Measurements from ENCODE around the gene ENC1.

The ENC1 gene

GRCh38 chr5:74657165-74657564, 16.6 kb upstream of the ENC1 start:
- DNase-seq (ENCODE audit: low read depth in 2 of 2): no peak

GRCh38 chr5:74655716-74656115, 15.2 kb upstream of the ENC1 start:
- DNase-seq (ENCODE audit: low read depth in 2 of 2): no peak

- DNase-seq (ENCODE audit: low read depth in 2 of 2): no peak
Observed at GRCh38 chr5:74655206-74655605, 14.7 kb upstream of the ENC1 start.

- DNase-seq (ENCODE audit: low read depth in 2 of 2): no peak
Observed at GRCh38 chr5:74653991-74654390, 13.5 kb upstream of the ENC1 start.

- DNase-seq (ENCODE audit: low read depth in 2 of 2): no peak
Observed at GRCh38 chr5:74652576-74652975, 12.0 kb upstream of the ENC1 start.

- no peak for DNase-seq (ENCODE audit: low read depth in 2 of 2)
Observed at GRCh38 chr5:74651710-74652109, 11.2 kb upstream of the ENC1 start.

- no peak for DNase-seq (ENCODE audit: low read depth in 2 of 2)
Observed at GRCh38 chr5:74649421-74649973, 9.0 kb upstream of the ENC1 start.

GRCh38 chr5:74648835-74649293, 8.3 kb upstream of the ENC1 start:
- DNase-seq (ENCODE audit: low read depth in 2 of 2): no peak

GRCh38 chr5:74647096-74647495, 6.6 kb upstream of the ENC1 start:
- DNase-seq (ENCODE audit: low read depth in 2 of 2): no peak

GRCh38 chr5:74643111-74643562, 2.6 kb upstream of the ENC1 start:
- DNase-seq (ENCODE audit: low read depth in 2 of 2): no peak

GRCh38 chr5:74642543-74642863, 2.0 kb upstream of the ENC1 start:
- no peak for DNase-seq (ENCODE audit: low read depth in 2 of 2)

- DNase-seq (ENCODE audit: low read depth in 2 of 2): no peak
Observed at GRCh38 chr5:74641735-74642542, 1.4 kb upstream of the ENC1 start.

- DNase-seq (ENCODE audit: low read depth in 2 of 2): no peak
Observed at GRCh38 chr5:74640954-74641734, 616 bp upstream of the ENC1 start.

GRCh38 chr5:74639807-74640449, 600 bp downstream of the ENC1 start:
- no peak for DNase-seq (ENCODE audit: low read depth in 2 of 2)

GRCh38 chr5:74638970-74639806, 1.3 kb downstream of the ENC1 start:
- no peak for DNase-seq (ENCODE audit: low read depth in 2 of 2)

GRCh38 chr5:74638544-74638969, 2.0 kb downstream of the ENC1 start:
- no peak for DNase-seq (ENCODE audit: low read depth in 2 of 2)

GRCh38 chr5:74636552-74636951, 4.0 kb downstream of the ENC1 start:
- DNase-seq (ENCODE audit: low read depth in 2 of 2): no peak

- no peak for DNase-seq (ENCODE audit: low read depth in 2 of 2)
Observed at GRCh38 chr5:74636149-74636548, 4.4 kb downstream of the ENC1 start.

- no peak for DNase-seq (ENCODE audit: low read depth in 2 of 2)
Observed at GRCh38 chr5:74634611-74635286, 5.8 kb downstream of the ENC1 start.

- no peak for DNase-seq (ENCODE audit: low read depth in 2 of 2)
Observed at GRCh38 chr5:74633695-74634094, 6.8 kb downstream of the ENC1 start.

- DNase-seq (ENCODE audit: low read depth in 2 of 2): no peak
Observed at GRCh38 chr5:74632947-74633356, 7.6 kb downstream of the ENC1 start.

Data from activated CD8-positive, alpha-beta memory T cell treated with anti-CD3 and anti-CD28 coated beads for 4 hours (primary cell).